T-helper 1 cell treated with Interleukin-12 subunit alpha and Interleukin-12 subunit beta and Interleukin-4 antibody, amounts not matched to agents 30 μg/mL and 1 μg/mL, for 36 hours (primary cell): ENCODE data around the gene SLTM.
"Not testable (repeated sequence)": the region's sequence is repeated elsewhere in the genome, so short reads cannot be mapped to it uniquely, and the experiment has no call there.

Source experiments
- H3K27ac Mint-ChIP-seq: one replicate; pipeline ENCODE4 v1.8.0; 2021; ENCODE audit warnings: mild to moderate bottlenecking, mixed read lengths
- H3K27me3 Mint-ChIP-seq: one replicate; pipeline ENCODE4 v1.8.0; 2021; ENCODE audit warnings: low read depth, mixed read lengths
- H3K36me3 Mint-ChIP-seq: one replicate; pipeline ENCODE4 v1.8.0; 2021; ENCODE audit warnings: low read depth, mixed read lengths
- H3K4me1 Mint-ChIP-seq: one replicate; pipeline ENCODE4 v1.8.0; 2021; ENCODE audit warnings: low read depth, mixed read lengths
- H3K4me3 Mint-ChIP-seq: one replicate; pipeline ENCODE4 v1.8.0; 2021; ENCODE audit warnings: mild to moderate bottlenecking, moderate library complexity, mixed read lengths
- H3K9me3 Mint-ChIP-seq: one replicate; pipeline ENCODE4 v1.8.0; 2021; ENCODE audit warnings: mixed read lengths

SLTM gene

GRCh38 chr15:58917613-58918129 lies 15.8 kb downstream of the SLTM start:
- peaks cover 16% of the 10 kb centered on the region for H3K4me1 Mint-ChIP-seq
- not testable (repeated sequence) for H3K27me3 Mint-ChIP-seq, H3K9me3 Mint-ChIP-seq, H3K4me3 Mint-ChIP-seq, H3K27ac Mint-ChIP-seq
- H3K36me3 Mint-ChIP-seq, result peaks cover 20% of the 10 kb centered on the region

- no peak overlapping the region for H3K4me3 Mint-ChIP-seq
- peaks cover 20% of the 10 kb centered on the region for H3K36me3 Mint-ChIP-seq
- peaks cover 16% of the 10 kb centered on the region for H3K4me1 Mint-ChIP-seq
- no peaks in the 10 kb centered on the region for H3K27me3 Mint-ChIP-seq
- H3K9me3 Mint-ChIP-seq, result no peaks in the 10 kb centered on the region
- no peak overlapping the region for H3K27ac Mint-ChIP-seq
These were observed 16.5 kb downstream of the SLTM start for GRCh38 chr15:58916962-58917361.

GRCh38 chr15:58910456-58910855 lies 23.0 kb downstream of the SLTM start:
- Mint-ChIP-seq H3K4me3 (no peak overlapping the region), H3K36me3 (peaks cover 50% of the 10 kb centered on the region), H3K4me1 (peaks cover 38% of the 10 kb centered on the region), H3K9me3 (no peaks in the 10 kb centered on the region), H3K27me3 (no peaks in the 10 kb centered on the region), H3K27ac (no peak overlapping the region)

GRCh38 chr15:58909616-58910015 lies 23.9 kb downstream of the SLTM start:
- no peak overlapping the region for H3K27ac Mint-ChIP-seq

GRCh38 chr15:58908550-58909309 lies 24.7 kb downstream of the SLTM start:
- Mint-ChIP-seq H3K27me3 (no peaks in the 10 kb centered on the region), H3K36me3 (peaks cover 40% of the 10 kb centered on the region), H3K9me3 (no peaks in the 10 kb centered on the region), H3K4me1 (peaks cover 34% of the 10 kb centered on the region), H3K27ac (peak overlapping the region; percentile 24), H3K4me3 (no peak overlapping the region)

More at GRCh38 chr15:58909616-58910015, 23.9 kb downstream of the SLTM start:
- peaks cover 36% of the 10 kb centered on the region for H3K4me1 Mint-ChIP-seq
- H3K27me3 Mint-ChIP-seq, result no peaks in the 10 kb centered on the region
- no peaks in the 10 kb centered on the region for H3K9me3 Mint-ChIP-seq
- H3K36me3 Mint-ChIP-seq, result peaks cover 47% of the 10 kb centered on the region
- no peak overlapping the region for H3K4me3 Mint-ChIP-seq

- Mint-ChIP-seq H3K27ac (no peak overlapping the region), H3K4me3 (no peak overlapping the region), H3K36me3 (peaks cover 39% of the 10 kb centered on the region), H3K27me3 (no peaks in the 10 kb centered on the region), H3K9me3 (no peaks in the 10 kb centered on the region), H3K4me1 (peaks cover 4% of the 10 kb centered on the region)
These were observed 32.8 kb downstream of the SLTM start for GRCh38 chr15:58900631-58901030.

- H3K4me1 Mint-ChIP-seq, result peaks cover 5% of the 10 kb centered on the region
- no peak overlapping the region for H3K27ac Mint-ChIP-seq
- no peaks in the 10 kb centered on the region for H3K9me3 Mint-ChIP-seq
- no peak overlapping the region for H3K4me3 Mint-ChIP-seq
- H3K36me3 Mint-ChIP-seq, result peaks cover 55% of the 10 kb centered on the region
- H3K27me3 Mint-ChIP-seq, result no peaks in the 10 kb centered on the region
These were observed 35.3 kb downstream of the SLTM start for GRCh38 chr15:58898150-58898680.

GRCh38 chr15:58889363-58889762 lies 44.1 kb downstream of the SLTM start:
- H3K27me3 Mint-ChIP-seq, result no peaks in the 10 kb centered on the region
- H3K27ac Mint-ChIP-seq, result no peak overlapping the region
- peaks cover 68% of the 10 kb centered on the region for H3K36me3 Mint-ChIP-seq
- H3K4me1 Mint-ChIP-seq, result peaks cover 3% of the 10 kb centered on the region
- no peaks in the 10 kb centered on the region for H3K9me3 Mint-ChIP-seq
- H3K4me3 Mint-ChIP-seq, result no peak overlapping the region

GRCh38 chr15:58886921-58887320 lies 46.6 kb downstream of the SLTM start:
- Mint-ChIP-seq H3K27me3 (no peaks in the 10 kb centered on the region), H3K36me3 (peaks cover 64% of the 10 kb centered on the region), H3K27ac (peak overlapping the region; percentile 28), H3K4me1 (peaks cover 4% of the 10 kb centered on the region), H3K4me3 (no peak overlapping the region), H3K9me3 (no peaks in the 10 kb centered on the region)

- peaks cover 67% of the 10 kb centered on the region for H3K36me3 Mint-ChIP-seq
These were observed 49.6 kb downstream of the SLTM start for GRCh38 chr15:58883926-58884325.

GRCh38 chr15:58882243-58882642 lies 51.2 kb downstream of the SLTM start:
- peaks cover 4% of the 10 kb centered on the region for H3K4me1 Mint-ChIP-seq
- H3K27me3 Mint-ChIP-seq, result no peaks in the 10 kb centered on the region
- no peaks in the 10 kb centered on the region for H3K9me3 Mint-ChIP-seq
- H3K4me3 Mint-ChIP-seq, result no peak overlapping the region
- H3K36me3 Mint-ChIP-seq, result peaks cover 64% of the 10 kb centered on the region
- no peak overlapping the region for H3K27ac Mint-ChIP-seq

More at GRCh38 chr15:58883926-58884325, 49.6 kb downstream of the SLTM start:
- not testable (repeated sequence) for H3K27me3 Mint-ChIP-seq, H3K4me1 Mint-ChIP-seq, H3K4me3 Mint-ChIP-seq, H3K9me3 Mint-ChIP-seq, H3K27ac Mint-ChIP-seq

- H3K9me3 Mint-ChIP-seq, result no peaks in the 10 kb centered on the region
- no peak overlapping the region for H3K4me3 Mint-ChIP-seq
- H3K27ac Mint-ChIP-seq, result no peak overlapping the region
- H3K36me3 Mint-ChIP-seq, result peaks cover 64% of the 10 kb centered on the region
- H3K4me1 Mint-ChIP-seq, result peaks cover 2% of the 10 kb centered on the region
- H3K27me3 Mint-ChIP-seq, result no peaks in the 10 kb centered on the region
These were observed 53.2 kb downstream of the SLTM start for GRCh38 chr15:58880320-58880719.

GRCh38 chr15:58877999-58878825 lies 55.3 kb downstream of the SLTM start:
- Mint-ChIP-seq H3K9me3 (no peaks in the 10 kb centered on the region), H3K4me3 (no peak overlapping the region), H3K4me1 (peaks cover 2% of the 10 kb centered on the region), H3K27ac (no peak overlapping the region), H3K36me3 (peaks cover 50% of the 10 kb centered on the region), H3K27me3 (no peaks in the 10 kb centered on the region)

- Mint-ChIP-seq H3K4me1 (no peaks in the 10 kb centered on the region), H3K36me3 (peaks cover 39% of the 10 kb centered on the region), H3K9me3 (no peaks in the 10 kb centered on the region), H3K27me3 (no peaks in the 10 kb centered on the region), H3K27ac (no peak overlapping the region), H3K4me3 (no peak overlapping the region)
These were observed 57.0 kb downstream of the SLTM start for GRCh38 chr15:58876306-58877106.
